ENCODE data around the gene DENND2C.

Gene DENND2C

DNA sequence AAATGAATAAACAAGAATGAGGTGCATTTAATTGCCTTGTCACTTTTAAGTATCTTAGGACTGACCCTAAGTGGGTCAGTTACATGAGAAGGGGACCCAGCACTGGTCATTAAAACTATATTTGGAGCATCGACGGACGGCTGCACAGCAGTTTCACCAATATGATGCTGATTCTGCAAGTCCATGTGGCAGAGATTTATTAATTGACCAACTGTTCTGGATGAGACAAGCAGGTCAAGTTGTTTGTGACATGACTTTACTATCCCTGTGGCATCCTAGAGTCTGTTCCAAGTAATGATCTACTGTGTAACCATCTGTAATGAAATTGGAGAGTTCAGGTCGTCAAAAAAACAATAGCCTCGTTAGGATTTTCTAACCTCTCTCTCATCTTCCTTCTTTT, 16.0 kb upstream of the DENND2C start:
- TF ChIP-seq, protein P1, sequence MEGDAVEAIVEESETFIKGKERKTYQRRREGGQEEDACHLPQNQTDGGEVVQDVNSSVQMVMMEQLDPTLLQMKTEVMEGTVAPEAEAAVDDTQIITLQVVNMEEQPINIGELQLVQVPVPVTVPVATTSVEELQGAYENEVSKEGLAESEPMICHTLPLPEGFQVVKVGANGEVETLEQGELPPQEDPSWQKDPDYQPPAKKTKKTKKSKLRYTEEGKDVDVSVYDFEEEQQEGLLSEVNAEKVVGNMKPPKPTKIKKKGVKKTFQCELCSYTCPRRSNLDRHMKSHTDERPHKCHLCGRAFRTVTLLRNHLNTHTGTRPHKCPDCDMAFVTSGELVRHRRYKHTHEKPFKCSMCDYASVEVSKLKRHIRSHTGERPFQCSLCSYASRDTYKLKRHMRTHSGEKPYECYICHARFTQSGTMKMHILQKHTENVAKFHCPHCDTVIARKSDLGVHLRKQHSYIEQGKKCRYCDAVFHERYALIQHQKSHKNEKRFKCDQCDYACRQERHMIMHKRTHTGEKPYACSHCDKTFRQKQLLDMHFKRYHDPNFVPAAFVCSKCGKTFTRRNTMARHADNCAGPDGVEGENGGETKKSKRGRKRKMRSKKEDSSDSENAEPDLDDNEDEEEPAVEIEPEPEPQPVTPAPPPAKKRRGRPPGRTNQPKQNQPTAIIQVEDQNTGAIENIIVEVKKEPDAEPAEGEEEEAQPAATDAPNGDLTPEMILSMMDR (IDR thresholded peaks at IDR 0.05; ENCODE audit: borderline replicate concordance, insufficient read depth, low read depth, low read length), result no peak
- H3K4me3 ChIP-seq (ENCODE audit: low read depth, low read length), result no peak overlapping the region

DNA sequence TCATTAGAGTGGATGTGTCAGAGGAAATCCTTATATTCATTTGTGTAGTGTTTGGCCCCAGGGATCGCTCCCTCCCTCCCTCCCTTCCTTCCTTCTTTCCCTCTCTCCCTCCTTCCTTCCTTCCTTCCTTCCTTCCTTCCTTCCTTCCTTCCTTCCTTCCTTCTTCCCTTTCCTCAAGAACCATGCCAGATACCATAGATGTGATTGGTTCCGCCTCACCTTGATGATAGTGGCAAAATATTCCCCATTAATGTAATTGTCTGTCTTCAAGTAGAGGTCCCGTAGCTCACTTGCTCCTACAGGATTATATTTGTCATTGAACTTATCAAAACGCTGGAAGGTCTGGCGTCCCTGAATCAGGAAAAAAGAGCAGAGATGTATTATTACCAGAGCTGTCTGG, 7.8 kb upstream of the DENND2C start:
- TF ChIP-seq, protein P1 (IDR thresholded peaks at IDR 0.05; ENCODE audit: borderline replicate concordance, insufficient read depth, low read depth, low read length), result no peak
- H3K4me3 ChIP-seq (ENCODE audit: low read depth, low read length), result no peak overlapping the region

DNA sequence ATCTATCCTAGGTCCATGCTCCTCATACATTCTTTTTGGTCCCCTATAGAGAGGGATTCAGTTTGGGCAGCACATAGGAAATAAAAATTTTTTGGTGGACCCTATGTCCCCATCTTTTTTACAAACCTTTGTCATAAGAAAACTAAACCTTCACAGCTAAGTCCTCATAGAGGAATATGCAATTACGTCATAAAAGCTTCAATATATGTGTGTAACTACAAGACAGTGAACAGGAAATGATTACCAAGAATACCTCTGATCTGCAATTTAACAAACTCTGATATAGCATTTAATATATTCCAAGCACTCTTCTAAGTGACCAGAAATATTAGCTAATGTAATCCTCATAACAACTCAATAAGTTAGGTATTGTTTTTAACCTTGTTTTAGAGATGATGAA, 6.3 kb upstream of the DENND2C start:
- TF ChIP-seq, protein P1 (IDR thresholded peaks at IDR 0.05; ENCODE audit: borderline replicate concordance, insufficient read depth, low read depth, low read length), result no peak
- H3K4me3 ChIP-seq (ENCODE audit: low read depth, low read length), result no peak overlapping the region

DNA sequence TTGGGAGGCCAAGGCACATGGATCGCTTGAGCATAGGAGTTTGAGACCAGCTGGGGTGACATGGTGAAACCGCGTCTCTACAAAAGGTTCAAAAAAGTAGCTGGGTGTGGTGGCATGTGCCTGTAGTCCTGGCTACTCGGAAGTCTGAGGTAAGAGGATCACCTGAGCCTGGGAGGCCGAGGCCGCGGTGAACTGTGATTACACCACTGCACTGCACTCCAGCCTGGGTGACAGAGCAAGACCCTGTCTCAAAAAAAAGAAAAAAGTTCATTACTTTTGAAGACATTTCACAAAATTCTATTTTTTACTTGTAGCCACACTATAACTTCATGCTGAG, 2.1 kb upstream of the DENND2C start:
- TF ChIP-seq, protein P1 (IDR thresholded peaks at IDR 0.05; ENCODE audit: borderline replicate concordance, insufficient read depth, low read depth, low read length), result no peak
- H3K4me3 ChIP-seq (ENCODE audit: low read depth, low read length), result no peak overlapping the region

DNA sequence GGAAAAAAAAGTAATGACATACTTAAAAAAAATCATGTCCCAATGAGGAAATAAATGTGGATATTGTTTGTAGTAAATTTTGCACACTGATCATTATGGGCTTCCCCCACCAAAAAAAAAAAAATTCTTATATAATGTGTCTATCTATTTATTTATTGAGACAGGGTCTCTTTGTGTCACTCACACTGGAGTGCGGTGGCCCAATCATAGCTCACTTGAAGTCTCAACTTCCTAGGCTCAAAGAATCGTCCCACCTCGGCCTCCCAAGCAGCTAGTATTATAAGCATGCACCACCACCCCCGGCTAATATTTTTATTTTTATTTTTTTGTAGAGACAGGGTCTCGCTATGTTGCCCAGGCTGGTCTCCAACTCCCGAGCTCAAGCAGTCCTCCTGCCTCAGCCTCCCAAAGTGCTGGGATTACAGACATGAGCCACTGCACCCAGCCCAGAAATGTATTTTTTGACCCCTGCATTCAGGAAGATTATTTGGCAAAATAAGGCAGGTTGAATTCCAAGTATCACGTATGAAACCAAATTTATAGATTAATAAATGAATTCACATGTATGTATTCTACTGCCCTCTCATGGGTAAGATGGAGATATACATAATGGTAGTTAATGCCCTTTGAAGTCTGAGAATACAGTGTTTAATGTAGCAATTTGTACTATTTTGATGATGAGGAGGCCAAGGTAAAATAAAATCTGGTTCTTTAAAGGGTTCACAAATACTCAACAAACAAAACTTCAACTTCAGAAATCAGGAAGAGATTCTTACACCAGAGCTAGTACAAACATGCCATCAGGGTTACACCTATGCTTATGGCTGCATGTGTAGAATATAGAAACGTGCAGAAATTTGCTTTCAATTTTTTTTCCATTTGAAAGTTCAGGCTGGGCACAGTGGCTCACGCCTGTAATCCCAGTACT, 1.4 kb upstream of the DENND2C start:
- no peak overlapping the region for H3K4me3 ChIP-seq (ENCODE audit: low read depth, low read length)
- TF ChIP-seq, protein P1 (IDR thresholded peaks at IDR 0.05; ENCODE audit: borderline replicate concordance, insufficient read depth, low read depth, low read length), result no peak

DNA sequence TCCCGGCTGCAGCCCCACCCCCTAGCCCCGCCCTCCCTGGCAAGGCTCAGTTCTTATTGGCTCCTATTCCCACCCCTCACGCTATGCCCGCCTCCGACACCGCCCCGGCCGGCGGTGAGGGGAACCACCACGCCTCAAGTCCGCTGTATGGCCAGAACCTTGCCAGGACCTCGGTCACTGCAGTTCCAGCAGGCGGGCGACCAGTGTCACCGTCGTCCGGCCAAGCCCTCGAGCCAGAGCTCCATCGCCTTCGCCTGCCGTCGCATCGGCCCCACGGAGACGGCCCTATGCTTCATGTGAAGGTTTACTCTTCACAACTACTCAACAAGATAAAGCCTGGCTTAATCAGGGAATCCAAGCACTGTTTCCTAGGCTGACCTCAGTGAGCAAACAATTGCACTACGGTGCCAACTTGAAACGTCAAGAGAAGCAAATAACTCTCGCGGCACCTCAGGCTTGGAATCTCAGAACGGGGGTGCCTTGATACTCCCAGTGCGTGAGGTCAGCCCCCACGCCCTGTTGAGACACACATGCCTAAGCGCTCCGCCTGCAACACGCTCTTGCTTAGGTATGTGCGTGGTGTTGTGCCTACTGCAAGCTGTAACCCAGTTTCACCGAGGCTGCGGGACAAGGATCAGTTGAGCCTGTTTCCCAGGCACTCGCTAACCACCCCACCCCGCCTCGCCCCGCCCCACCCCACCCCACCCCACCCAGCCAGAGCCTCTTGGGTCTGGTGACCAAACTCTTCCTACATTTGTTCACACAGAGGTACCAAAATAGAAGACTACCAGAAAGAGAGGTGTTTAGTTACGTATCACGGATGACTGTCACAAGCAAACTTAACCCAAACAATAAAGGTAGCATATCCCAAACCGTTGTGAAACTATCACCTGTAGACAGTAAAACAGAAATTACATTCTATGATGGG, 498 bp upstream of the DENND2C start:
- peak overlapping the region; percentile 65 for H3K4me3 ChIP-seq (ENCODE audit: low read depth, low read length)
- TF ChIP-seq, protein P1 (IDR thresholded peaks at IDR 0.05; ENCODE audit: borderline replicate concordance, insufficient read depth, low read depth, low read length), result no peak

Data from GM12875 (cell line).